NCI-H187 (cell line): Measurements from ENCODE around the gene KCNQ5.

Experiments used
- DNase-seq, 2 experiments: peaks; one replicate each; lab custom pipeline; 2025; lab: John Stamatoyannopoulos, UW

The KCNQ5 gene

DNA sequence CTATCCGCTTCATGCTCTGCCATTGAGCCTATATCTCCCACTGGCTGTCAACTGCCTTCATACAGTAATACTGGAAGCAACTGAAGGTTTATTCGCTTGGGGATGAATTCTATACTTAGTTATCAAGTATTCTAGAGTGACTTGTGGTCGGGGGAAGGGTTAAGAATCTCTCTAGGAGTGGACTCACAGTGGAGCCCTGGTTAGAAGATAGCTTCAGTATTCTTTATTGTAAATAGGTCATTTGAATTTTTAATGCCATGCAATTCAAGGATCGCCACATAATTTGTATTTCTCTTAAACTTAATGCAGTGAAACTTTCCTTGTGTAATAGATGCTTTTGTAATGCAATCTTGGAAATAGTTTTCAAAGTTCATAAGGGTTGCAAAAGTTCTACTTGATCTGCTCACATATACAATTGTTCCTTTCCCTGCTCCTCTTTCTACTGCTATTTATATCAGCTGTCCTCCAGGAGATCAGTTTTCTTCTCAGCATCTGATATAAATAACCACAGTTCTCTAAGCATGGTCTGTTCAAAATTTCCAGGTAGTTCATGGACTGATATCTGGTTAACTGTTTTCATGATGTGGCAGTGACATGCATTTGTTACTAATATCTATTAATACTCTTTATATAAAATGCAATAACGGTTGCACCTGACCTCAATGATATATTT, 120.3 kb downstream of the KCNQ5 start:
- DNase-seq, result no peak

DNA sequence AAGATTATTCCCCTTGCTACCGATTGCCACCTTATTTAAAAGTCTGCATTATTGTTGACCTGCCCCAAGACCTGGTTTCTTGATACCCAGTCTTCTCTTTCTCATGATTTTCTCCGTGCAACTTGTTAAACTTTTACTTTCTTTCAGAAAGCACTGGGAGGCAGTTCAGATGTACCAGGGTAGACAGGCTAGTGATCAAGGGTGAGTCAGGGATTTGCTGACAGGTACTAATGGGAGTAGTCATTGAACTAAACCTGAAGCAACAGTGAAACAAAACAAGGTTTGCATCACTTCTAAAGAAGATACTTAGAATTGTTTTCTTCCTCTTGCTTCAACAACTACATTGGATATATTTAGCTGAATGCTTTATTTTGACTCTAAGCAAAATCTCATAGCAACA, 124.4 kb downstream of the KCNQ5 start:
- DNase-seq, result no peak

- DNase-seq, result no peak
Observed at GRCh38 chr6:72748759-72749158, 126.9 kb downstream of the KCNQ5 start.

- no peak for DNase-seq
Observed at GRCh38 chr6:72755752-72756151, 133.9 kb downstream of the KCNQ5 start.

GRCh38 chr6:72757048-72757447, 135.2 kb downstream of the KCNQ5 start:
- DNase-seq, result no peak

- DNase-seq, result no peak
Observed at GRCh38 chr6:72757926-72758325, 136.1 kb downstream of the KCNQ5 start.

GRCh38 chr6:72758901-72759300, 137.0 kb downstream of the KCNQ5 start:
- no peak for DNase-seq

GRCh38 chr6:72760114-72760793, 138.4 kb downstream of the KCNQ5 start:
- DNase-seq, result no peak

DNA sequence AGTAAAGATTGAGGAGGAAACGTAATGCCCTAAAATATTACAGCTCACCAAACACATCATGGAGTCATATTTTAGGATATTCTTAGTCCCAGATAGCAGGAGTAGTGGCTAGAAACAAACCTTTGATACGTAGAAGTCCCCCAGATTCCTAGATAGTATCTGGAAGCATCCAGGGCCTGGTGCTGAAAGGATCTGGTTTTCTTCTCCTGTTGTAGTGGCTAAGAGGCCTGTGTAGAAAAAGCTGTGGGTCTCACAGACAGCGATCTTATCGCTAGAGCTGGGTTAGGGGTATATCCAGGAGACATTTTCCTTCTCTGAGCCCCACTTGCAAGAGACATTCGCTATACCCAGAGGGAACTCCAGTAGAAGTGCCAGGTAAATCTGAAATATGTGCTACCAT, 139.9 kb downstream of the KCNQ5 start:
- DNase-seq, result no peak

DNA sequence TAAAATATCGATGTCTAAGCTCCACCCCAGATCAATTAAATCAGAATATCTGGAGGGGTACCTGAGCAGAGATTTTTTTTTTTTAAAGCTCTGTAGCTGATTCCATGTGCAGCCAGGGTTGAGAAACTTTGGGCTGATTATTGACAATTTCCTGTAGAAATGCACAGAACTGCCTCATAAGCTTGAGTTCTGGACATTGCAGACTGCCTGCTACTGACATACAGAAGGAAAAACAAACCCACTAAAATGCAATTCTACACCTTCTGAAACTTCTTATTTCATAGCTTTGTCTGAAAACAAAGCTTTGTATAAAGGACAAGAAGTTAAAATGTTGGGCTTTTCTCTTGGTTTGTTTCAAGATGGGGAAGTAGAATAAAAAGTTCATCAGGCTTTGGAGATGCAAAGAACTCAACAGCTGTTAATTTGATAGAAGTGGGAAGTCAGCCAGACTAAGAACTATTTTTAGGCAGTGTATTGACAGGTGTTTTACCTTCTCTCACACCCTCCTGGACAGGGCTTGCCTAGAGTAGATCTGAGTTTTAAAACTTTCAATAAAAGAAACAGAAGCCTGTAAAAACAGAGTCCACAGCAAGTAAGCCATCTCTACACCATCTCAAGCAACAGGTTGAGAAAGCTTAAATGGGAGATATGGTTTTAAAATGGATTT, 147.7 kb downstream of the KCNQ5 start:
- DNase-seq, result no peak

- no peak for DNase-seq
Observed at GRCh38 chr6:72770959-72771358, 149.1 kb downstream of the KCNQ5 start.

DNA sequence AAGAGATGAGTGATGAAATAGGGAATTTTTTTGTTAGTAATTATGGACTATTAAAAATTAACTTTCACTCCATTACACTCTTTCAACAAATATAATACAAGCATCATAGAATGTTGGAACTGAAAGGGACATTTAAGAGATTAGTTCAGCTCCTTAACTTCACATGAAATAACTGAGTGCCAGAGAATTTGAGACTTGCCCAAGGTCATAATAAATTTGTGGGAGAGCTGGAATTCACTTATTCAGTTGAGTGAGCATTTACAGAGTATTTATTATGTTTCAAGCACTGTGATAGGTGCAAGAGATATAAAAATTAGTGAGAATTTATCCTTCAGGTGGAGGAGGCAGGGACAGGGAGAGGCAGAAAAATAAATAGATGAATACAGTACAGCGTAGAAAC, 154.6 kb downstream of the KCNQ5 start:
- DNase-seq, result no peak

DNA sequence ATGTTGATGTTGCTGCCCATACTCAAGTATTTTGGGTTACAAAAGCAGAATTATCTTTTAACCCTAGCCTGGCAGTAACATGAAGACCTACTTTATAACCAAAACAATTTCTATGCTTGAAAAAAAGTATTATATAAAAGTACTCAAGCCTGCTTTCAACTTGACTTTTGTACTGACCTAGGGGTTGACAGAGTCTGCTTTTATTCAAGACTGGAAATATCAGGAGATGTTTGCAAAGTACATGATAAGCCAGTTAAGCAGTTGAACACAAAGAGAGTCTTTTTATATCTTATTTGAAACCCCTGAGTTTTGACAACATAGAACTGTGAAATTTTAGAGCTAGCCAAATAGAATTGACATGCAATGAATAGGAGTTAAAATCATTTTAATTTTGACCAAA, 159.8 kb downstream of the KCNQ5 start:
- DNase-seq, result no peak

DNA sequence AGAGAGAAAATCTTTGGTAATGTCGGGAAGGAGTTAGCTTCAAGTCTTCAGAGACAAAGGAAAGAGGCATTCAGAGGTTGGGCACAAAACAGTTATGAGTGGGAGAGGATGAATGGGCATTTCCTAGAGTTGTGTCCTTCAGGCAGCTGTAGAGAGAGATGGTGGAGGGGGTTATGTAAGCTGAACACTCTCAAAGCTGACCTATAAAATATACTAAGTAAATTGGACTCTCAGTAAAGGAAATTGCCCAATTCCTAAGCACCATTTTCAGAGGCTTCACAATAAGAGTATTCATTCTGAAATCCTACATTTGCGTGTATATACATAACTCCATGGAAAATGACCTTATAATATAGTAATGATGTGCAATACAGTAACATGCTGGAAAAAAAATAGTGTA, 161.2 kb downstream of the KCNQ5 start:
- no peak for DNase-seq

DNA sequence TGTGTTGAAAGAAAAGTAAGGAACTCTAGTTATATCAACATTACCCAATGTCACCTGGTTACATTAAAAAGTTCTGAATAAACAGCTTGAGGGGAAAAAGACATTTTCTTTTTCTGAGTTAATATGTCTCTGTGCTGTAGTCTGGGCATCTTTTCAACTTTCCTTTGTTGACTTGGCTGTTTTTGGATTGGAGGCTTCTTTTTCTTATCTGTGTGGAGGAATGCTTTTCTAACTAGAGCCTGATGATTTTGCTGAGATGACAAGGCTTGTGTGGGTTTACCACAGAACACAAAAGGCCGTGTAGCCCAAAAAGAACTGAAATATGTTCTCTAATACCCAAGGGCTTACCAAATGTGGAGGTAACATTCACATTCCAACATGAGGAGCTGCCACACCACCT, 161.8 kb downstream of the KCNQ5 start:
- DNase-seq, result no peak

- DNase-seq, result no peak
Observed at GRCh38 chr6:72784071-72784470, 162.2 kb downstream of the KCNQ5 start.

DNA sequence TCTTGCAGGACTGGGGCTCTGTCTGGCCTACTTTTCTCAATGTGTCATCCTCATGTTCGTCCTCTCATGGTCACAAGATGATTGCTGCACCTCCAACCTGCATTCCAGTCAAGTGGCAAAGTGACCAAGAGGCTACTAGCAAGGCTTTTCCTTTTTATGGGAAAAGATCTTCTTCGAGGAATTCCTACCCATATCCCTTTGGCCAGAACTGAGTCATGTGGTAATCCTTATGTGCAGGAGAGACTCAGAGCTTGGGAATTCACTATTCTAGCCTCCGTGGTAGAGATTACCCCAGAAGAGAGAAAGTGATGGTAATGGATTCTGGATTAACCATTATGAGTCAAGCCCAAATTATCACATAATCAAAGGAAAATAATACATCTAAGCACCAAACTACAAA, 162.7 kb downstream of the KCNQ5 start:
- no peak for DNase-seq

GRCh38 chr6:72787391-72788031, 165.6 kb downstream of the KCNQ5 start:
- no peak for DNase-seq

DNA sequence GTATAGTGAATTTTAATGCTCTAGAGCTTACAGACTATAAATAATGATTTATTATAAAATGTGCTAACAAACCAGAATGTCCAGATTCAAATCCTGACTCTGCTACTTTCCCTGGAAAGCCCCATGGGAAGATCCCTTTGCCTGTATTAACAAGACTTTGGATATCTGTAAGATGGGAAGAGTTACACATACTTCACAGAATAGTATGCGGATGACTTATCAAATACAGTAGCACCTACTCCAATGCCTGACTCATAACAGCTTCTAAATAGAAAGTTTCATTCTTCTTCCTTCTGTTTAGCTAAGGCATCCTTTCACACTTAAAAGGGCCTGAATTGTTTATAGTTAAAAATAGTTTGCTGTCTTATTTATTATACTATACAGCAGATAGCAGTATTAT, 166.3 kb downstream of the KCNQ5 start:
- no peak for DNase-seq

- DNase-seq, result no peak
Observed at GRCh38 chr6:72789145-72789544, 167.3 kb downstream of the KCNQ5 start.

GRCh38 chr6:72792692-72793091, 170.8 kb downstream of the KCNQ5 start:
- DNase-seq, result no peak

GRCh38 chr6:72793641-72794395, 172.0 kb downstream of the KCNQ5 start:
- DNase-seq, result no peak
